ENCODE results near the gene UNKL. TPM values are rescaled to one million over a fixed set of nuclear protein-coding genes. Genes with fewer than 3 reads are reported as not detected.

UNKL gene
- polyA plus RNA-seq, 1 donor, result 21.9 TPM

DNA sequence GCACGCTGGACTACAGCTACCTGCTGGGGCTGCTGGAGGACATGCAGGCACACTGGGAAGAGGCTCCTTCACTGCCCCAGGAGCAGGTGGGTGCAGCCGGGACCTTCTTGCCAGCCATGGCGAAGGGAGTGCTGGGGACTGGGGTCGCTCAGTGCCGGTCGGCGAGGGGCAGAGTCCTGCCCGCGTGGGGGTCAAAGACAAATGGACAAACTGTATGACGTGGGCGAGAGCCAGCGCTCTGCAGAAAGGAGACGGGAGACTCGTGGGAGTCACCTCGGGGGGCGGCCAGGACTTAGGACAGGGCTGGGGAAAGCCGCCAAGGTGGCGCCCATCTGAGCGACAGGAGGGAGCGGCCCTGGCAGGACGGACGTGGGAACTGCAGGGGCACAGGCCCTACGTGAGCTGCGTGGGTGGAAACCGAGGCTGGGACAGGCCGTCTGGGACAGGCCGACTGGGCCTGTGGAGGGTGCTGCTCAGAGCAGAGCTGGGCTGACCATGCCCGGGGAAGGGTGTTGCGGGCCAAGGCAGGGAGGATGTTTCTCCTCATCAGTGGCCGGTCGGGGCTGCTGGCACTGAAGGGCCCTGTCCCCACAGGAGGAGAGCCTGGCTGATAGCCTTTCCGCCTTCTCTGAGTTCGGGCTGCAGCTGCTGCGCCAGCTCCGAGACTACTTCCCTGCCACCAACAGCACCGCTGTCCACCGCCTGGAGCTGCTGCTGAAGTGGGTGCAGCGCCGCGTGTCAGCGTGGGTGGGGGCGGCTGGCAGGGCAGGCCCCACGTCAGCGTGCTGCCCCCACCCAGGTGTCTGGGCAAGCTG, 70.9 kb downstream of the UNKL start:
- Histone ChIP-seq H3K36me3 (ENCODE audit: control insufficient read depth, insufficient read depth, low read length) (peaks cover 15% of the 10 kb centered on the region), H3K27ac (ENCODE audit: low read length) (peak overlapping the region; percentile 23), H3K9me3 (ENCODE audit: control insufficient read depth, low read depth, low read length) (no peaks in the 10 kb centered on the region), H3K4me3 (ENCODE audit: low read length) (peak overlapping the region; percentile 49), H3K27me3 (ENCODE audit: control insufficient read depth, insufficient read depth, low read length) (no peaks in the 10 kb centered on the region), H3K4me1 (ENCODE audit: control insufficient read depth, insufficient read depth, low read length) (peaks cover 12% of the 10 kb centered on the region)
- DNase-seq, result no peak
- WGBS (ENCODE audit: insufficient coverage, low lambda C conversion rate), result no CpG with 5 or more reads among the region's 44 CpGs

DNA sequence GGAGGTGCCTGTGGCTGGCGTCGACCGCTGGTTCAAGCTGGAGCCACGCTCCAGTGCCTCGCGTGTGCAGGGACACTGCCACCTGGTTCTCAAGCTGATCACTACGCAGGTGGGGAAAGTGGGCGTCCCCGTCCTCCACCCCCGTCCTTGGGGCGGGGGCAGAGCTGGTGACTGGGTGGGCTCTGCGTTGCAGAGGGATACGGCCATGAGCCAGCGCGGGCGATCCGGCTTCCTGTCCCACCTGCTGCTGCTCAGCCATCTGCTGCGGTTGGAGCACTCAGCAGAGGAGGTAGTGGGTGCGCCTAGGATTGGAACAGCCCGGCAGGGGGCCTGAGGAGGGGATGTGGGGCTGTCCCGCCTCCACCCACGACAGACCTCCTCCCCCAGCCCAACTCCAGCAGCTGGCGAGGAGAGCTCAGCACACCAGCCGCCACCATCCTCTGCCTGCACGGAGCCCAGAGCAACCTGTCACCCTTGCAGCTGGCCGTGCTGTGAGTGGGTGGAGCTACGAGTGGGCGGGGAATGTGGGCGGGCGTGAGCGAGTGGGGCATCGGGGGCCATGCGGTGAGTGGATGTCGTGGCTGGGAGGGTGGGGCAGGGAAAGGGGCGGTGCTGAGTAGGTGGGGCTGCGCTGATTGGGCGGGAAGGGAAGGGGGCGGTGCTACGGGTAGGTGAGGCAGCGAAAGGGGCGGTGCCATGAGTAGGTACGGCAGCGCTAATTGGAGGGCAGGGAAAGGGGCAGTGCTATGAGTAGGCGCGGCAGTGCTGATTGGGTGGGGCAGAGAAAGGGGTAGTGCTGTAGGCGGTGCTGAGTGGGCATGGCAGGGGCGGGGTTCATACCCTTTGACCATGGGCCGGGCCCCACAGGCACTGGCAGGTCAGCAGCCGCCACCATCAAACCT, 71.7 kb downstream of the UNKL start:
- no CpG with 5 or more reads among the region's 49 CpGs for WGBS (ENCODE audit: insufficient coverage, low lambda C conversion rate)
- Histone ChIP-seq H3K4me3 (ENCODE audit: low read length) (peak overlapping the region; percentile 49), H3K27ac (ENCODE audit: low read length) (peak overlapping the region; percentile 23), H3K9me3 (ENCODE audit: control insufficient read depth, low read depth, low read length) (no peaks in the 10 kb centered on the region), H3K36me3 (ENCODE audit: control insufficient read depth, insufficient read depth, low read length) (peaks cover 7% of the 10 kb centered on the region), H3K27me3 (ENCODE audit: control insufficient read depth, insufficient read depth, low read length) (no peaks in the 10 kb centered on the region), H3K4me1 (ENCODE audit: control insufficient read depth, insufficient read depth, low read length) (peaks cover 12% of the 10 kb centered on the region)
- DNase-seq, result peak; percentile 98

DNA sequence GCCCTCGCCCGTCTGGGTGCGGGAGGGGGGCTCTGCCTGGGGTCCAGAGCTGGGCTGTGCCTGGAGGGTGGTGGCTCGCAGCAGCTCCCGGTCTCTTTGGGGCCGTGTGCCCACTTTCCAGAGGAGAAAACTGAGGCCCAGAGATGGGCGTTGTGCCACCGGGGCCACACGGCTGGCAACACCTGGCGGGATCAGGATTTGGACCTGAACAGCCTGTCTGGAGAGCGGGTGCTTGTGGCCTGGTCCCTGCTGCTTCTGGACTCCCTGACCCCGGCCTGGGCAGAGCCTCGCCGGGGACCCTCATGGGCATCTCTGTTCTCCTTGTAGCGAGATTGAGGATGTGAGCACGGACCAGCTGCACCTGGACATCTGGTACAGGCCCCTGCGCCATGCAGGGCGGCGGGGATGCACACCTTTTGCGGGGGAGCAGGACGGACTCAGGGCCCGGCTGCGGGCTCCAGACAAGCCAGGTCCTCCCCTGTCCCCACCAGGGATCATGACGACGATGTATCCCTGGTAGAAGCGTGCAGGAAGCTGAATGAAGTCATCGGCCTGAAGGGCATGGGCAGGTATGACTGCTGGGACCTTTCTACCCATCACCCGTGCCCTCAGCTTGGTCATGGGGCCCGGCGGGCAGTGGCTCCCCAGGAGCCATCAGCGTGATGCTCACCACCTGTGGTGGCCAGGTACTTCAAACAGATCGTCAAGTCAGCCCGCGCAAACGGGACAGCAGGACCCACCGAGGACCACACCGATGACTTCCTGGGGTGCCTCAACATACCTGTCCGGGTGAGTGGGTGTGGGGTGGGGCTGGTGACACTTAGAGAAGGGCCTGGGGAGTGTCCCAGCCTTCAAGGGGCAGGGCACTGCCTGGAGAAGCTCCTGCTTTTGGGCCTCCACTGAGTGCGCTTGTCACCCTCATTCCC, 72.7 kb downstream of the UNKL start:
- H3K27ac ChIP-seq (ENCODE audit: low read length), result no peak overlapping the region
- H3K4me1 ChIP-seq (ENCODE audit: control insufficient read depth, insufficient read depth, low read length), result peaks cover 12% of the 10 kb centered on the region
- WGBS (ENCODE audit: insufficient coverage, low lambda C conversion rate), result no CpG with 5 or more reads among the region's 39 CpGs
- no peaks in the 10 kb centered on the region for H3K36me3 ChIP-seq (ENCODE audit: control insufficient read depth, insufficient read depth, low read length)
- H3K4me3 ChIP-seq (ENCODE audit: low read length), result no peak overlapping the region
- DNase-seq, result no peak
- H3K27me3 ChIP-seq (ENCODE audit: control insufficient read depth, insufficient read depth, low read length), result peaks cover 6% of the 10 kb centered on the region
- H3K9me3 ChIP-seq (ENCODE audit: control insufficient read depth, low read depth, low read length), result no peaks in the 10 kb centered on the region

DNA sequence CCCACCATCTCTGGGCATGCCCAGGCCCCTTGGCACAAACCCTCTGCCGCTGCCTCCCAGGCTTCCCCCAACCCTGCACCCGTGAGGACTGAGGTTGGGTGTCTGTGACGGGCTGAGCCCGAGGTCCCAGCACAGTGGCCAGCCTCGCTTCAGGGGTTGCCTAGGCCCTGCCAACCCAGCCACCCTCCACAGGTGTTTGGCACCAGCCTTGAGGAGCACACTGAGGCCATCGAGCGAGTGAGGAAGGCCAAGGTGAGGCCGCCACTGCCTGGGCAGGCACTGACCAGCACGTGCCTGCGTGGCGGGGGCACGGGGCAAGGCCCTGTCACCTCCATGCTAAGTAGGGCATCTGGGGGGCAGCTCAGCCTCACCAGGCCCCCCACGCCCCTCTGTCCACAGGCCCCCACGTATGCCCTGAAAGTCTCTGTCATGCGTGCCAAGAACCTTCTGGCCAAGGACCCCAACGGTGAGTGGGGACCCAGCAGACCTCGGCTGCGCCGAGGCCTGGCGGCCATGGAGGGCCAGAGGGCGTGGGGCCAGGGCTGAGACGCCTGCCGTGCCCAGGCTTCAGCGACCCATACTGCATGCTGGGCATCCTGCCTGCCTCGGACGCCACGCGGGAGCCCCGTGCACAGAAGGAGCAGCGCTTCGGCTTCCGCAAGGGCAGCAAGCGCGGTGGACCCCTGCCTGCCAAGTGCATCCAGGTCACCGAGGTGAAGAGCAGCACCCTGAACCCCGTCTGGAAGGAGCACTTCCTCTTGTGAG, 73.6 kb downstream of the UNKL start:
- peaks cover 12% of the 10 kb centered on the region for H3K4me1 ChIP-seq (ENCODE audit: control insufficient read depth, insufficient read depth, low read length)
- H3K36me3 ChIP-seq (ENCODE audit: control insufficient read depth, insufficient read depth, low read length), result no peaks in the 10 kb centered on the region
- H3K4me3 ChIP-seq (ENCODE audit: low read length), result no peak overlapping the region
- no peak for DNase-seq
- H3K9me3 ChIP-seq (ENCODE audit: control insufficient read depth, low read depth, low read length), result no peaks in the 10 kb centered on the region
- no peak overlapping the region for H3K27ac ChIP-seq (ENCODE audit: low read length)
- peaks cover 13% of the 10 kb centered on the region for H3K27me3 ChIP-seq (ENCODE audit: control insufficient read depth, insufficient read depth, low read length)
- no CpG with 5 or more reads among the region's 36 CpGs for WGBS (ENCODE audit: insufficient coverage, low lambda C conversion rate)

DNA sequence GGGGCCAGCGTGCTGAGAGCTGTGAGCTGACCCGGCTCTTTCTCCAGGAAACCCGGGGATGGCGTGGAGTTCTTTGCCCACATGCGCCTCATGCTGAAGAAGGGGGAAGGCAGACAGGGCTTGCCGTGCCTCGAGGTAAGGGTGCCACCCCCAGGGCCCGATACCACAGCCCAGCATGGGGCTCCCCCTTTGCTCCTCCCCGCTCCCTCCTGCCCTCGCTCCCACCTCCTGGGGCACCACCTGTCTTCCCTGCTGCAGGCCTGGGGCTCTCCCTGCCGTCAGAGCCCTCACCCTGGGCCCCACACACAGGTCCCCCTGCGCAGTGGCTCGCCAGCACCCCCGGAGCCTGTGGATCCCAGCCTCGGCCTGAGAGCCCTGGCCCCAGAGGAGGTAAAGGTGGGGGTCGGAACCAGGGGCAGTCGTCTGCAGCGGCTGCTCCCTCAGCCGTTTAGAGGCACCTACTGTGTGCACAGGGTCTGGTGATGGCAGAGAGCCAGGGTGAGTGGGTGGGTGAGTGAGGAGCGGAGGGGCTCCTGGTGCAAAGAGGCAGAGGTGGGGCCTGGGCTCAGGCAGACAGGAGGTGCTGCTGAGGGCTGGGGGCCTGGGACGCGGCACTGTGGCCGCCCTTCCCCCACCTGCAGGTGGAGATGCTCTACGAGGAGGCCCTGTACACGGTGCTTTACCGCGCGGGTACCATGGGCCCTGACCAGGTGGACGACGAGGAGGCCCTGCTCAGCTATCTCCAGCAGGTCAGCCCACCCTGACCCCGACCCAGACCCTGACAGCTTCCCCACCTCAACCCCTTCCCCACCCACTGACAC, 75.4 kb downstream of the UNKL start:
- H3K27ac ChIP-seq (ENCODE audit: low read length), result no peak overlapping the region
- peaks cover 32% of the 10 kb centered on the region for H3K27me3 ChIP-seq (ENCODE audit: control insufficient read depth, insufficient read depth, low read length)
- peaks cover 15% of the 10 kb centered on the region for H3K4me1 ChIP-seq (ENCODE audit: control insufficient read depth, insufficient read depth, low read length)
- no peak overlapping the region for H3K4me3 ChIP-seq (ENCODE audit: low read length)
- no peak for DNase-seq
- WGBS (ENCODE audit: insufficient coverage, low lambda C conversion rate), result no CpG with 5 or more reads among the region's 31 CpGs
- peaks cover 6% of the 10 kb centered on the region for H3K9me3 ChIP-seq (ENCODE audit: control insufficient read depth, low read depth, low read length)
- H3K36me3 ChIP-seq (ENCODE audit: control insufficient read depth, insufficient read depth, low read length), result no peaks in the 10 kb centered on the region

GRCh38 chr16:1338119-1338730, 76.3 kb downstream of the UNKL start:
- Histone ChIP-seq H3K27ac (ENCODE audit: low read length) (no peak overlapping the region), H3K9me3 (ENCODE audit: control insufficient read depth, low read depth, low read length) (peaks cover 11% of the 10 kb centered on the region), H3K27me3 (ENCODE audit: control insufficient read depth, insufficient read depth, low read length) (peaks cover 38% of the 10 kb centered on the region), H3K4me3 (ENCODE audit: low read length) (no peak overlapping the region), H3K36me3 (ENCODE audit: control insufficient read depth, insufficient read depth, low read length) (no peaks in the 10 kb centered on the region), H3K4me1 (ENCODE audit: control insufficient read depth, insufficient read depth, low read length) (peaks cover 9% of the 10 kb centered on the region)
- WGBS (ENCODE audit: insufficient coverage, low lambda C conversion rate), result no CpG with 5 or more reads among the region's 30 CpGs
- DNase-seq, result no peak

- Histone ChIP-seq H3K27me3 (ENCODE audit: control insufficient read depth, insufficient read depth, low read length) (peaks cover 45% of the 10 kb centered on the region), H3K4me1 (ENCODE audit: control insufficient read depth, insufficient read depth, low read length) (peaks cover 12% of the 10 kb centered on the region)
- no peak for DNase-seq
These were observed 77.0 kb downstream of the UNKL start for GRCh38 chr16:1337486-1337885.

DNA sequence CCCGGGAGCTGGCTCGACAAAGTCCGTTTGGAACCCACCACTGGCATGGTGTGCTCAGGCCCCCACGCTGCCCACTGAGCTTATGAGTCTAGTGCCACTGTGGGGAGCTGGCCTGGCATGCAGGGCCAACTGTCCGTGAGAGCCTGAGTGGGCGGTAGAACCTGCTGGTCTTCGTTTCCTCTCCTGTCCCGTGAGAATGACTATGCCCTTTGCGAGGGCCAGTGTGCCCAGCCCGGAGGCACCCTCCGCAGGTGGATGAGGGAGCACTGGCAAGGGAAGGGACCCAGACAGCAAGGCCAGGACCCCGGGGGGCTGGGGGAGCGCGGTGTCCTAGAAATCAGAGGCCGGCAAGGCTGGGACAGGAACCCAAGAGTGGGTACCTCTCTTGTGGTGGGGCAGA, 77.9 kb downstream of the UNKL start:
- no peak for DNase-seq
- WGBS (ENCODE audit: insufficient coverage, low lambda C conversion rate), result no CpG with 5 or more reads among the region's 15 CpGs
- Histone ChIP-seq H3K27ac (ENCODE audit: low read length) (no peak overlapping the region), H3K9me3 (ENCODE audit: control insufficient read depth, low read depth, low read length) (peaks cover 19% of the 10 kb centered on the region), H3K4me3 (ENCODE audit: low read length) (no peak overlapping the region), H3K36me3 (ENCODE audit: control insufficient read depth, insufficient read depth, low read length) (no peaks in the 10 kb centered on the region), H3K27me3 (ENCODE audit: control insufficient read depth, insufficient read depth, low read length) (peaks cover 54% of the 10 kb centered on the region), H3K4me1 (ENCODE audit: control insufficient read depth, insufficient read depth, low read length) (peaks cover 18% of the 10 kb centered on the region)

More at GRCh38 chr16:1337486-1337885, 77.0 kb downstream of the UNKL start:
- Histone ChIP-seq H3K36me3 (ENCODE audit: control insufficient read depth, insufficient read depth, low read length) (no peaks in the 10 kb centered on the region), H3K4me3 (ENCODE audit: low read length) (no peak overlapping the region), H3K27ac (ENCODE audit: low read length) (no peak overlapping the region), H3K9me3 (ENCODE audit: control insufficient read depth, low read depth, low read length) (peaks cover 16% of the 10 kb centered on the region)
- WGBS (ENCODE audit: insufficient coverage, low lambda C conversion rate), result no CpG with 5 or more reads among the region's 9 CpGs

All from large intestine (tissue), 3 donors.